ENCODE results near the gene ITM2C. TPM values are rescaled to one million over a fixed set of nuclear protein-coding genes. Genes with fewer than 3 reads are reported as not detected.

ITM2C gene
- total and polyA plus RNA-seq, 8 donors = 26.2 to 96.3 (median 41.0) TPM

- no peaks in the 10 kb centered on the region for H3K9me3 ChIP-seq
- H3K27me3 ChIP-seq = no peaks in the 10 kb centered on the region
- intact Hi-C loops (cut with DNase I) = no loop called here
- TF ChIP-seq CTCF (IDR thresholded peaks at IDR 0.05) = no peak
- FAIRE-seq = no peak
- H3K36me3 ChIP-seq = peaks cover 0 to 10% (median 0%) of the 10 kb centered on the region in 3 donors
- H3K27ac ChIP-seq = no peak overlapping the region
- no peak overlapping the region for H3K4me3 ChIP-seq
- no peak for DNase-seq
- WGBS, 2 donors = 83 to 89% methylated on average over 20 of the region's 20 CpGs
- no peaks in the 10 kb centered on the region for H3K4me1 ChIP-seq
- peak in 1 of 4 donors; percentile 11 for ATAC-seq
Measured at GRCh38 chr2:230877759-230878598, 13.2 kb downstream of the ITM2C start.

DNA sequence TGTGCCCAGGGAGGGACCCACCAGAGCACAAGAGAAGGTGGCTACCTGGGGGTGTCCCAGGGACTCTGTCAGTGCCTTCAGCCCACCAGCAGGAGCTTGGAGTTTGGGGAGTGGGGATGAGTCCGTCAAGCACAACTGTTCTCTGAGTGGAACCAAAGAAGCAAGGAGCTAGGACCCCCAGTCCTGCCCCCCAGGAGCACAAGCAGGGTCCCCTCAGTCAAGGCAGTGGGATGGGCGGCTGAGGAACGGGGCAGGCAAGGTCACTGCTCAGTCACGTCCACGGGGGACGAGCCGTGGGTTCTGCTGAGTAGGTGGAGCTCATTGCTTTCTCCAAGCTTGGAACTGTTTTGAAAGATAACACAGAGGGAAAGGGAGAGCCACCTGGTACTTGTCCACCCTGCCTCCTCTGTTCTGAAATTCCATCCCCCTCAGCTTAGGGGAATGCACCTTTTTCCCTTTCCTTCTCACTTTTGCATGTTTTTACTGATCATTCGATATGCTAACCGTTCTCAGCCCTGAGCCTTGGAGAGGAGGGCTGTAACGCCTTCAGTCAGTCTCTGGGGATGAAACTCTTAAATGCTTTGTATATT, 14.0 kb downstream of the ITM2C start:
- TF ChIP-seq CTCF (IDR thresholded peaks at IDR 0.05) = no peak
- FAIRE-seq = no peak

GRCh38 chr2:230879271-230879882, 14.6 kb downstream of the ITM2C start:
- 67 to 72% methylated on average over 11 of the region's 11 CpGs for WGBS, 2 donors
- Histone ChIP-seq H3K4me1 (no peaks in the 10 kb centered on the region), H3K9me3 (no peaks in the 10 kb centered on the region), H3K27ac (no peak overlapping the region), H3K36me3 (peaks cover 0 to 10% (median 0%) of the 10 kb centered on the region in 3 donors), H3K4me3 (no peak overlapping the region), H3K27me3 (no peaks in the 10 kb centered on the region)
- no peak for TF ChIP-seq CTCF (IDR thresholded peaks at IDR 0.05)
- intact Hi-C loops (cut with DNase I) = no loop called here
- DNase-seq = no peak
- FAIRE-seq = no peak
- peak in 3 of 4 donors; percentile 12 to 30 (median 22) for ATAC-seq

More for the DNA sequence above, 14.0 kb downstream of the ITM2C start:
- Histone ChIP-seq H3K4me1 (no peaks in the 10 kb centered on the region), H3K4me3 (no peak overlapping the region), H3K27ac (no peak overlapping the region), H3K9me3 (no peaks in the 10 kb centered on the region), H3K27me3 (no peaks in the 10 kb centered on the region), H3K36me3 (peaks cover 0 to 10% (median 0%) of the 10 kb centered on the region in 3 donors)
- intact Hi-C loops (cut with DNase I) = no loop called here
- WGBS, 2 donors = 79% methylated on average over 10 of the region's 10 CpGs
- no peak for ATAC-seq
- DNase-seq = no peak

GRCh38 chr2:230879891-230880290, 15.1 kb downstream of the ITM2C start:
- TF ChIP-seq CTCF (IDR thresholded peaks at IDR 0.05) = no peak
- 87 to 90% methylated on average over 9 of the region's 9 CpGs for WGBS, 2 donors
- FAIRE-seq (no peak), ATAC-seq (no peak), DNase-seq (no peak)
- no peaks in the 10 kb centered on the region for H3K27me3 ChIP-seq
- H3K9me3 ChIP-seq = no peaks in the 10 kb centered on the region
- intact Hi-C loops (cut with DNase I) = no loop called here
- H3K27ac ChIP-seq = no peak overlapping the region
- no peak overlapping the region for H3K4me3 ChIP-seq
- no peaks in the 10 kb centered on the region for H3K4me1 ChIP-seq
- peaks cover 0 to 10% (median 0%) of the 10 kb centered on the region in 3 donors for H3K36me3 ChIP-seq

All from pancreas (tissue), 10 donors.